ENCODE results near the gene EVX2. TPM values are rescaled to one million over a fixed set of nuclear protein-coding genes. Genes with fewer than 3 reads are reported as not detected.

Gene EVX2
- total RNA-seq, 4 donors from 2014 or later, result not detected

DNA sequence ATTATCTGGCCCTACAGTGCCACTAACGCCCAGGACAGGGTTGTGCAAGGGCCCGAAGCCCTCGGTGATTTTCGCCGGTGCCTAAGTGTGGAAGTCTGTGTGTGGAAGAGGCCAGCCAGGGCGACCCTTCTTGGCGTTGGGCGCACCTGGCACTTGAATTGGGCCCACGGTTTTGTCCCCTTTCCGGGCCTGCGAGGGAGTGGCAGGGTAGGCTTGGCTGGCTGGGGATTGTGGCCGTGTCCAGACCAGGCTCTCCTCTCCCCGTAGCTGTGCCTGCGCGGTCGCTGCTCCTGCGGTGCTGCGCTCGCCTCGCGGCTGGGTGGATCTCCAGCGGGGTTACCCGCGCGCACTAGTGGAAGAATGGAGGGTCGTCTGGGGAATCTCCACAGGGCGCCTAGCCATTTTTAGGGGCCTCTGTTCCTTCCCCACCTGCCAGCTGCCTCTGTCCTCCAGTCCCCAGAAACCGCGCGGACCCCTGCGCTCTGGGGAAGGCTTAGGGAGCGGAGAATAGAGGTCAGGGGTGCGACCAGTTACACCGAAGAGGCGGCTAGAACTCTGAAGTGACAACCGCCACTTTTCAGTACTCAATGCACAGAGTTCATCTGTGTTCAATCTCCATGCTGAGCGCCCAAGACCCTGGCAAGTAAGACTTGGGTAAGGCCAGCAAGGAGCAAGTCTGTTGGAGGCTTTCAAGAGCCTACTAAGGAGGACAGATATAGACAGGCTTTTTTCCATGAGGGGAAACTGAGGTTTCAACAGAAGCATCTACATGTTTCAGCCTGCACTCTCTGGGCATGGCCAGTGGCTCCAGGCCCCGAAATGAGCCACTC, 16.0 kb downstream of the EVX2 start:
- H3K4me3 ChIP-seq (replicated peaks in 1 of 3), result no peak overlapping the region
- WGBS, 2 donors, result 7 to 11% methylated on average over 35 to 37 of the region's 38 CpGs
- peaks cover 5 to 16% of the 10 kb centered on the region in 2 donors for H3K4me1 ChIP-seq
- no peak for TF ChIP-seq POLR2A (IDR thresholded peaks at IDR 0.05)
- no peak for TF ChIP-seq CTCF (IDR thresholded peaks at IDR 0.05)
- H3K27me3 ChIP-seq, result peaks cover 46% of the 10 kb centered on the region
- no peaks in the 10 kb centered on the region for H3K9me3 ChIP-seq
- H3K36me3 ChIP-seq, result no peaks in the 10 kb centered on the region
- no peak for DNase-seq
- H3K27ac ChIP-seq, result no peak overlapping the region
- intact Hi-C loops (cut with DNase I), result no loop called here

DNA sequence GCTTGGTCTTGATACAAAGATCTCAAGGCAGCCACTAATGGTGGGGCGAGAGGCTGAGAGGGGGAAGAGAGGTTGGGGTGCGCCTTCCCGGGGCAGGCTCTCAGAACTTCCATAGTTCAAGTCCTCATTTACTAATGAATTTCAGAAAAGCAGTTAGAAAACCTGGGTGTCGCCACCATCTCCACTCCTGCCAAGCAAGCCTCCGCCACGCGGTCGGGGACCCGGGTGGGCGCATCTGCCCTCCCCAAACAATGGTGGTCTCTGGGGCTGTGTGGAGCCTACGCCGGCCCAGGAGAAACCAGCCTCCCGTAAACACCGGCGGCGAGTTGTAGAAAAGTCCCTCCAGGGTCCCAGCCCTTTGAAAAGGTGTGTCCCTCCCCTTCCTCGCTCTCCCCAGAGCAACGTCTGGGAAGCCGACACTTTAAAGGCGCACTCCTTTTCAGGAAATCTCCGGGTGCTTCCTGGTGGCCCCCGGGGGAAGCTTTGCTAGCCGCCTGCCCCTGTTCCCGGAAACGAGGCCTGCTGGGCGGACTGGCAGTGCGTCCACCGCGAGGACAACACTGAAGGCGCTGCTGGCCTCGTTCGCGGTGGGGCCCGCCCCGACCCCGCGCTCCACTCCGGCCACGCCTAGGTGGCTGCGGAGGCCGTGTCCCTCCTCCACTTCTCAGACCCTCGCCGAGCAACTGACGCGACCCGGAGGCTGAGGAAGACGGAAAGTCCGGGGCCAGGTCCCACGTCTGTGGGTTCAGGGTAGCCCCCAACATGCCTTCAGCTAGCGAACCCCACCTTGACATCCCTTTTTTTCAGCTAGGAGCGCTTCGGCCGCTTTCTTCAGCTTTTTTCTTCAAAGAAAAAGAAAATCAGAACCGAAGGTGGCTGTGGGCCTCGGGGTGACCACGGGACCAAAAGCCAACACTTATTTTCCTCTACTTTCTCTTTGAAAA, 16.8 kb downstream of the EVX2 start:
- Histone ChIP-seq H3K4me1 (peaks cover 5 to 16% of the 10 kb centered on the region in 2 donors), H3K27ac (no peak overlapping the region), H3K27me3 (peaks cover 40% of the 10 kb centered on the region), H3K36me3 (no peaks in the 10 kb centered on the region), H3K4me3 (replicated peaks in 1 of 3) (no peak overlapping the region), H3K9me3 (no peaks in the 10 kb centered on the region)
- intact Hi-C loops (cut with DNase I), result no loop called here
- no peak for DNase-seq
- 10% methylated on average over 34 to 52 of the region's 56 CpGs for WGBS, 2 donors
- TF ChIP-seq CTCF (IDR thresholded peaks at IDR 0.05) (no peak), POLR2A (IDR thresholded peaks at IDR 0.05) (no peak)

DNA sequence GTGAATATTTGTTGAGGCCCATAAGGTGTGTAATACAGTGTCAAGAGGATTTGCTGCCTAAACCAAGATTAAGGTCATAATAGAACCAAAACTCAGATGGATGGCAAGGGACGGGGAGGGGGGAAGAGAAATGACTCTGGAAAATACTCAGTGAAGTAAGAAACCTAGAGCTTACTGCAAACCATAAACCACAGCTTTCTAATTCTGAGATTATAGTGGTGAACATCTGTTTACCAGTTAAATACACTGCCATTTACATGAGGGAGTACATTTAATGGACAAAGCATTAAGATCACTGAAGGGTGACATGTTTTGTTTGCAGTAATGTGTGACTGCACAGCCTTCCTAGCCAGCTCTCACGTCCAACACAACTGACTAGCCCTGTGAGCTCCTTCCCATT, 19.8 kb downstream of the EVX2 start:
- DNase-seq, result no peak
- Histone ChIP-seq H3K4me3 (replicated peaks in 1 of 3) (no peak overlapping the region), H3K4me1 (peaks cover 5 to 16% of the 10 kb centered on the region in 2 donors), H3K27ac (no peak overlapping the region), H3K36me3 (no peaks in the 10 kb centered on the region), H3K27me3 (peaks cover 22% of the 10 kb centered on the region), H3K9me3 (no peaks in the 10 kb centered on the region)
- TF ChIP-seq CTCF (IDR thresholded peaks at IDR 0.05), result no peak
- no peak for TF ChIP-seq POLR2A (IDR thresholded peaks at IDR 0.05)
- intact Hi-C loops (cut with DNase I), result no loop called here
- 33 to 58% methylated on average over 2 of the region's 2 CpGs for WGBS, 2 donors

DNA sequence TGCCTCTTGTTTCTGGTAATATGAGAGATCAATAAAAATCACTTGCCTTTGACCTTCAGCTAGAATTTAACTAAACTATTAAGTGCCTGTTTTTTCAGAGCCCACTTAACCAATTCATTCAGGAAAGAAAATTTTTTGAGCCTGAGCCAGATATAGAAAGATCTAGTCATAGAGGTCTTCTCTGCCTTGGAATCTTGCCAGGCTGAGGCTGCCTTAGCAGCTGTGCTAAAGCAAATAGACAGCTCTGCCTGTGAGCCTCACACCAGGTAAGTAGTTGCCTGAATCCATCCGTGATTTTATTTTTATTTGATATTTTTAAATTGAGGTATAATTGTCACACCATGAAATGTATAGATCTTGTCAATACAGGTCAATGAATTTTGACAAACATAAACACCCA, 27.4 kb downstream of the EVX2 start:
- no peaks in the 10 kb centered on the region for H3K4me1 ChIP-seq
- H3K4me3 ChIP-seq (replicated peaks in 1 of 3), result no peak overlapping the region
- no peak for DNase-seq
- intact Hi-C loops (cut with DNase I), result no loop called here
- H3K27ac ChIP-seq, result no peak overlapping the region
- 13% methylated on average over 1 of the region's 1 CpG for WGBS, 2 donors
- H3K27me3 ChIP-seq, result no peaks in the 10 kb centered on the region
- no peaks in the 10 kb centered on the region for H3K36me3 ChIP-seq
- no peak for TF ChIP-seq CTCF (IDR thresholded peaks at IDR 0.05)
- TF ChIP-seq POLR2A (IDR thresholded peaks at IDR 0.05), result no peak
- H3K9me3 ChIP-seq, result no peaks in the 10 kb centered on the region

All from thyroid gland (tissue), 4 donors.